GM18498 (cell line): ENCODE measurements around the gene KCNJ16.
"Not testable (repeated sequence)": the region's sequence is repeated elsewhere in the genome, so short reads cannot be mapped to it uniquely, and the experiment has no call there.

Experiments used
- ATAC-seq: cut with Tn5 transposase; IDR thresholded peaks from one replicate; pipeline ENCODE4 v1.9.1; 2021; ENCODE audit warnings: mild to moderate bottlenecking, moderate library complexity; ENCODE audit not compliant: unreplicated experiment

Gene KCNJ16

DNA sequence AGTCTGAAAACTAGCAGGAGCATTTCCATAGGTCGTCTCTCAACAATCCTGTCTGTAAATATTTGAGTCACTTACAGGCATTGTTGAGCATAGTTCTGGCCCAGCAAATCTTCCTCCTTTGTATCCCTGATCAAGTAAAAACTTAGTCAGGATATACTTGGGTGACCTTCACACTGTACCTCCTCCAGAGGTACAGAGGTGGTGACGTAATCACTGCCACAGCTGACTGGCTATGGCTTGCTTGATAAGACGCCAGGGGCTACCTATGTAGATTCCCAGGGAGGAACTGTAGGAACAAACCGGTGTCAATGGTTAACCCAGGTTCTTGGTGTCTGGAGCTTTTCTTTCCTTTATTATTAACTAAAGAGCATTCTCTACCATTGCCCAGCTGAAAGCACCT, at the start of gene KCNJ16:
TSS of gene KCNJ16 (plus strand) at position 270 of the 400 bp plus-strand sequence. CDS start 56,863 bp downstream, outside the sequence.
- no peak for ATAC-seq

GRCh38 chr17:70028397-70028796, 46.6 kb upstream of the KCNJ16 start:
- no peak for ATAC-seq

- no peak for ATAC-seq
Measured at GRCh38 chr17:70028978-70029767, 45.9 kb upstream of the KCNJ16 start.

- no peak for ATAC-seq
Measured at GRCh38 chr17:70030371-70030770, 44.7 kb upstream of the KCNJ16 start.

GRCh38 chr17:70031341-70031740, 43.7 kb upstream of the KCNJ16 start:
- no peak for ATAC-seq

DNA sequence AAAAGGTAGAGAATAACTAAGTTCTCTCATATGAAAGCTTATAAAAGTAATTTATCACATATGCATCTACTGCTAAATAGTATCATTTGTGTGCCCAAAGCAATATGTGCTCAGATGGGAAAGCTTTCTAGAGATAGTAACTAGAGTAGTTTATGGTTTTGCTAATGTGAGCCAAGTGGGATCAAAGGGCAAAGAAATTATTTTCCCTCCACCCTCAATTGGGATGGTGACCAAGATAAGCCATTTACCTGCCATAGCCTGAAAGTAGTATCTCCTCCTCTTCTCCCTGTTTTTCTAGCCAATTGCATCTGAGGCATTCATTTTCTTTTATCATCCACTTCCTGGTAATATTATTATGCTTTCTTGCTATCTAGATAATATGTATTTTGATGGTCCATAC, 41.9 kb upstream of the KCNJ16 start:
- ATAC-seq = no peak

DNA sequence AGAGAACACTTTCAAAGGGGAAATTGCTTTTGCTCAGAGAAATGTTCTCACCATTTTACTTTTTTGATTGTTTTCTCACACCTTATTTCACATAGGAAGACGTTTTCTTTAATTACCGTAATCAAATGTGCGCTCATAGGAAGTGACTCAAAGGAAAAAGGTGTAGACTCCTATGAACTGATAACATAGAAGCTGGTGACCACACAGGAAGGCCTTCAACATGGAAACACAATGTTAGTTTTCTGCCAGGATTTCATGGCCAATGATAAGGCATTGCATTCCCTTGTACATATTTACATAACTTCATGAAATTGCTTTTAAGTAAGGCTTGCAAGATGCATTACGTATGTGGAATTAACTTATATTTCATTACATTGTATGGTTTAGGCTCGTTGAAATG, 40.9 kb upstream of the KCNJ16 start:
- no peak for ATAC-seq

GRCh38 chr17:70037498-70037897, 37.5 kb upstream of the KCNJ16 start:
- ATAC-seq = no peak

- no peak for ATAC-seq
Measured at GRCh38 chr17:70040336-70040735, 34.7 kb upstream of the KCNJ16 start.

- no peak for ATAC-seq
Measured at GRCh38 chr17:70041061-70041460, 34.0 kb upstream of the KCNJ16 start.

DNA sequence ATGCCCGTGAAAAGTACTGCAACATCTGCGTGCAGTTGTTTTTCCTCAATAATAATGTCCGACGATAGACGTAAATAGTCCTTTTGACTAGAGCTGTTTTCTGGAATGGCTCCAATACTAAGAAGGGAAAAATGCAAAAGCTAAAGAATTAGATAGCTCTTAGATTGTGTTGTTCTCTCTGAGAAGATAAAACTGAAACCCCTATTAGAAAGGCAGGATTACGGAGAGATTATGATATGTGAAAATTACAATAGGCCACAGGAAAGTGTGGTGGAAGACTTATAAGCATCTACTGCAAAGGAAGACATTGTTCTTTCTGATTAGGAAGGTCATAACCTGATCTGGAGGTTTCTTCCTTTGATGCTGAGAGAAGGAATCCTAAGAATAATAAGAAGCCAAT, 33.5 kb upstream of the KCNJ16 start:
- no peak for ATAC-seq

DNA sequence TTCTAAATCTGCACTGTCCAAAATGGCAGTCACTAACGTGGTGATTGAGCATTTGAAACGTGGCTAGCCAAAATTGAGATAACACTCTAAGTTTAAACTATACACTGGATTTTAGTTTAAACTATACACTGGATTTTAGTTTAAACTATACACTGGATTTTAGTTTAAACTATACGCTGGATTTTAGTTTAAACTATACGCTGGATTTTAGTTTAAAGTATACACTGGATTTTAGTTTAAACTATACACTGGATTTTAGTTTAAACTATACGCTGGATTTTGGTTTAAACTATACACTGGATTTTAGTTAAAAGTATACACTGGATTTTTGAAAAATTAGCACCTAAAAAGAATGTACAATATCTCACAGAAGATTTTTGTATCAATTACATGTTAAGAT, 29.2 kb upstream of the KCNJ16 start:
- not testable (repeated sequence) for ATAC-seq

DNA sequence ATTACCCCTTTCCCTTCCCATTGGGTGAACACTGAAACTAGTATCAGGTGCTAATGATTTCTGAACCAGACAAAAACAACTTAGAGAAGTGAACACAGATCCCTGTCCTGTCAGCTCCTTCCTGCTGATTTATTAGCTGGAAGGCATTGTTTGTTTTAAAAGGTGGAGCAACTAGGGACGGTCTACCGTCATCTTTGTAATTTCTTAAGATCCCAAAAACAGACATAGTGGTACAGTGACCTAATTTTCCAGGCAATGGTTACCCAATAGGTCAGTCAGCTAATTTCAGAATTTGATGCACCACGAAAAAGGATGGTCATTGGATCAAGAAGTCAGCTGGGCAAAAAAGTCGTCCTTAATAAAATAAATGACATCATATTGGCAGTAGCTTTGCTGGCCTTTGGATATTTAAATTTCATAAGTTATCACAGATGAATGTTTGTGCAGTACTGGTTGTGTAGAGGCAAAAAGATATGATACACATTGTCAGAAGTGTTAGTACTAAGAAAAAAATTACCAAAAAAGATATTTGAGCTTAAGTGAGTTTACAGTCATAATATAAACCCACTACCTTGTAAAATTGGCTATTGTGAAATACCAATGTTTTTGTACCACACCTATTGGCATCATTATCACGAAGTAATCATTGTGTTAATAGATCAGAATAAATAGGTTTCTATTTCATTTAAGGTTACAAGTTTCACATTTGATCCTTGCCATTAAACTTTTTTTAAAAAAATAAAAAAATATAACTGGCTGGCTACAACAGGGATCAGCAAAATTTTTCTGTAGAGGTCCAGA, 27.2 kb upstream of the KCNJ16 start:
- ATAC-seq = no peak

GRCh38 chr17:70049801-70050591, 25.0 kb upstream of the KCNJ16 start:
- ATAC-seq = no peak

GRCh38 chr17:70050931-70051330, 24.1 kb upstream of the KCNJ16 start:
- ATAC-seq = no peak

DNA sequence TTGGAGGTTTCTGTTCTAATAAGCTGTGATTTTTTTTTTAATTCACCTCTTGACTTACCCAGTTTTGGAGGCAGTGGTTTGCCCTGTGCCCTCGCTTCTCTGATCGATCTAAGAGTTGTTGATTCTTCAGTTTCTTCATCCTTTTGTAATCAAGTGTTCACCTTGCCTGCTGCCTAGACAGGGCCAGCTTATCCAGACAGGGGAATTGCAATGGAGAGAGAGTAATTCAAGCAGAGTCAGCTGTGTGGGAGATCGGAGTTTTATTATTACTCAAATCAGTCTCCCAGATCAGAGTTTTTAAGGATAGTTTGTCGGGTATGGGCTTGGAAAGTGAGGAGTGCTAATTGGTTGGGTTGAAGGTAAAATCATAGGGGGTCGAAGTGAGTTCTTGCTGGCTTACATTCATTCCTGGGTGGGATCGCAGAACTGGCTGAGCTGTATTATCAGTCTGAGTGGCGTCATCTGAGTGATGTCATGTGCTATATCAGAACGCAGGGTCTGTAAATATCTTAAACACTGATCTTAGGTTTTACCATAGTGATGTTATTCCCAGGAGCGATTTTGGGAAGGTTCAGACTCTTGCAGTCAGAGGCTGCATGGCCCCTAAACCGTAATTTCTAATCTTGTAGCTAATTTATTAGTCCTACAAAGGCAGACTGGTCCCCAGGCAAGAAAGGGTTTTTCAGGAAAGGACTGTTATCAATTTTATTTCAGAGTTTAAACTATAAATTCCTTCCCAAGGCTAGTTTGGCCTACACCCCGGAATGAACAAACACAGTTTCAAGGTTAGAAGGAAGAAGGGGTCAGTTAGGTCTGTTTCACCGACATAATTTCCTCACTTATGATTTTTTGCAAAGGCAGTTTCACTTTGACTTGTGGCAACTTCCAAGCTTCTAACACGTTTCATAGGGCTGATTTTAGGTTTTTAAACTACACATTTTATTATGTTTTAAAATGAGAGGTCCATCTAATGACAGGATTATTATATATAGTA, 21.5 kb upstream of the KCNJ16 start:
- ATAC-seq = no peak

DNA sequence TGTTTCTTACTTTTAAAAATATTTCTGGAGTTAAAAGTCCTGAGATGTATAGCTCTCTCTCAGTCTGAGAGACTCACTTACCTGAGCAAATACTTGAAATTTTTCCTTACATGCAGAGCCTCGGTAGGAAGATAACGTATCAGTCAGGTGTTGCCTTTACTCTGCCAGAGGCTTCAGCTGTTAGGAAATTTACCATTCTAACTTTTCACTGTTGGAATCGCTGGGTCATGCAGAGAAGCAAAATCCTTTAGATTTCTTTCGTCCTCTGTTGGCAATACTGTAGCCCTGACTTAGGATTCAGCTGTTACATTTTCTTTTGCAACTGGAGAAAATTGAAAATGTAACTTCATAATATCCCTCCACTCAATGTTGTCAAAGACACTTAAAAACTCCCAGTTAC, 20.0 kb upstream of the KCNJ16 start:
- no peak for ATAC-seq

DNA sequence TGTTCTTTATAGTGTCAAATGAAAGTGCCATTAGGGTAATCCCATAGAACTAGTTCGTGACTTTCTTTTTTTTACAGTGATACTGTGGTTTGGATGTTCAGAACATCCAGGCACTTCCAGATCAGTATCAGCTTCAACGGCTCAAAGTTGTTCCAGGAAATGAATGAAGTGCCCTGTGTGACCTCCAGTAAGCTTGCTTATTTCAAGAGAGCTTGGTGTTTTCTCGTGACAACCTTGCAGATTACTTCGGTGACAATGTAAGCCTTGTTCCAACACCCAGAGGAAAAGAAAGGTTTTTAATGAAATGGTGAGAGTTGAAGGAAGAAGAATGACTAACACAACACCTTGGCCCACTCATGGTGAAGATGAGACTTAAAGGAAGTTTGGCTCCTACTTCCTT, 16.0 kb upstream of the KCNJ16 start:
- ATAC-seq = no peak

GRCh38 chr17:70059649-70060048, 15.4 kb upstream of the KCNJ16 start:
- no peak for ATAC-seq

GRCh38 chr17:70060415-70060814, 14.6 kb upstream of the KCNJ16 start:
- ATAC-seq = no peak
